Fibroblast of pulmonary artery (primary cell): ENCODE results near the gene COX6A1.

Experiments
- DNase-seq: peaks from one replicate; pipeline ENCODE4 v3.0.0-alpha.2; 2010; ENCODE audit warnings: low read depth
- H3K4me3 ChIP-seq: replicated peaks from 2 replicates; pipeline ENCODE4 v1.5.1; 2011; ENCODE audit warnings: low read depth, mild to moderate bottlenecking, control low read depth, low read length, moderate library complexity
- TF ChIP-seq, protein P1 (sequence below): IDR thresholded peaks from 2 replicates; pipeline ENCODE4 v1.5.1; 2011; ENCODE audit warnings: mild to moderate bottlenecking, control low read depth, low read length, inconsistent platforms; ENCODE audit errors: missing control alignments

Gene COX6A1

DNA sequence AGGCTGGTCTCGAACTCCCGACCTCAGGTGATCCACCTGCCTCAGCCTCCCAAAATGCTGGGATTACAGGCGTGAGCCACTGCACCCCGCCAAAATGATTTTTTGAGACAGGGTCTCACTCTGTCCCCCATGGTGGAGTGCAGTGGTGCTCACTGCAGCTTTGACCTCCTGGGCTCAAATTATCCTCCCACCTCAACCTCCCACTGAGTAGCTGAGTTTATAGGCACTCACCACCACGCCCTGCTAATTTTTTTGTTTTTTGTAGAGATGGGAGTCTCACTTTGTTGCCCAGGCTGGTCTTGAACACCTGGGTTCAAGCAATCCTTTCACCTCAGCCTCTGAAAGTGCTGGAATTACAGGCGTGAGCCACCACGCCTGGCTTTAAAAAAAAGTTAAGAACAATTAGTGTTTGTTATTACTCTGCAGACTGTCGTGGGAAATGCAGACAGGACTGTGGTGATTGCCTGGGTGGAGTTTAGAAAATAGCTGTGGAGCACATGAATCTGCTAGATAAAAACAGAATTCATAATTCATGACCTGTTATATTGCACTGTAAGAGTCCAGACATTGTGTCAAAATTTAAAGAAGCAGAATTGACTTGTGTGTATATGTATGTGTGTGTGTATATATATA lies 9.2 kb upstream of the COX6A1 start:
- TF ChIP-seq, protein P1, sequence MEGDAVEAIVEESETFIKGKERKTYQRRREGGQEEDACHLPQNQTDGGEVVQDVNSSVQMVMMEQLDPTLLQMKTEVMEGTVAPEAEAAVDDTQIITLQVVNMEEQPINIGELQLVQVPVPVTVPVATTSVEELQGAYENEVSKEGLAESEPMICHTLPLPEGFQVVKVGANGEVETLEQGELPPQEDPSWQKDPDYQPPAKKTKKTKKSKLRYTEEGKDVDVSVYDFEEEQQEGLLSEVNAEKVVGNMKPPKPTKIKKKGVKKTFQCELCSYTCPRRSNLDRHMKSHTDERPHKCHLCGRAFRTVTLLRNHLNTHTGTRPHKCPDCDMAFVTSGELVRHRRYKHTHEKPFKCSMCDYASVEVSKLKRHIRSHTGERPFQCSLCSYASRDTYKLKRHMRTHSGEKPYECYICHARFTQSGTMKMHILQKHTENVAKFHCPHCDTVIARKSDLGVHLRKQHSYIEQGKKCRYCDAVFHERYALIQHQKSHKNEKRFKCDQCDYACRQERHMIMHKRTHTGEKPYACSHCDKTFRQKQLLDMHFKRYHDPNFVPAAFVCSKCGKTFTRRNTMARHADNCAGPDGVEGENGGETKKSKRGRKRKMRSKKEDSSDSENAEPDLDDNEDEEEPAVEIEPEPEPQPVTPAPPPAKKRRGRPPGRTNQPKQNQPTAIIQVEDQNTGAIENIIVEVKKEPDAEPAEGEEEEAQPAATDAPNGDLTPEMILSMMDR, result no peak
- H3K4me3 ChIP-seq, result no peak overlapping the region
- DNase-seq, result no peak

DNA sequence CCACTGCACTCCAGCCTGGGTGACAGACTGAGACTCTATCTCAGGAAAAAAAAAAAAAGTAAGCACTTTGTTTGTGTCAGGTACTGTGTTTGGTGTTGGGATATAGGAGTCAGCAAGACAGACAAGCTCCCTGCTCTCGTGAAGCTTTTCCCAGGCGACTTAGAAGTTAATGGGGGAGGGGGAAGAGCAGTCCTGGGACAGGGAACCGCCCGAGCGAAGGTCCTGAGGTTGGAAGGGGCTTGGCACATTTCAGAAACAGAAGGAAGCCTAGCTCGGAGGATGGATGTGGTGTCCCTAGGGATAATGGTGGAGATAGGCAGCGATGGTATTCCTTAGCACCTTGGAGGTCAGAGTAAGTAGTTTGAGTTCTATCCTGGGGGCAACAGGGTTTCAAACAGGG lies 8.5 kb upstream of the COX6A1 start:
- TF ChIP-seq, protein P1, result no peak
- no peak overlapping the region for H3K4me3 ChIP-seq
- no peak for DNase-seq

DNA sequence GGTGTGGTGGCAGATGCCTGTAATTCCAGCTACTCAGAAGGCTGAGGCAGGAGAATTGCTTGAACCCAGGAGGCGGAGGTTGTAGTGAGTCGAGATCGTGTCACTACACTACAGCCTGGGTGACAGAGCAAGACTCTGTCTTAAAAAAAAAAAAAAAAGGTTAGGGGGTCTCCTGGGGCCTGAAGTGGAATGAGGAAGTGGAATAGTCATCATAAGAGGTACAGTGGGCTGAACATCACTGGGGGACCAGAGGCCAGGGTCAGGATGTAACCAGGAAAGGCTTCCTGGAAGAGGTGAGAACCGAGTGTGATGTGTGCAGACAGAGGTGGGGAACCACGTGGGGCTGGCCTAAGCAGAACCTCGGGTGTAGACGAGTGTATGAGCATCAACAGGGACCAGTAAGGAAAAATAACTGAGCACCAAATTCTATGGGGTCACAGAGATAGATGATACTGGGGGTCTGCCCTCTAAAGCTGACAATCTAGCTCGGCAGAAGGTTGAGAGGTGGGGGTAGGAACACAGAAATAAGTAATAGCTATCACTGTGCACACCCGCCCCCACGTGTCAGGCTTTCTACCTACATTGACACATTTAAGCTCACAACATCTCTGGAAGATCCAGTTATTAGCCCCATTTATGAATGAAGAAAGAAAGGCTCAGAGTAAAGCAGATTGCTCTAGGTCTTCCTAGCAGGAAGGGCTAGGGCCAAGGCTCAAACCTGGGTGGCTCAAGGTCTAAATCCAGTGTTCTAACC lies 5.0 kb upstream of the COX6A1 start:
- H3K4me3 ChIP-seq, result no peak overlapping the region
- DNase-seq, result no peak
- TF ChIP-seq, protein P1, result no peak

DNA sequence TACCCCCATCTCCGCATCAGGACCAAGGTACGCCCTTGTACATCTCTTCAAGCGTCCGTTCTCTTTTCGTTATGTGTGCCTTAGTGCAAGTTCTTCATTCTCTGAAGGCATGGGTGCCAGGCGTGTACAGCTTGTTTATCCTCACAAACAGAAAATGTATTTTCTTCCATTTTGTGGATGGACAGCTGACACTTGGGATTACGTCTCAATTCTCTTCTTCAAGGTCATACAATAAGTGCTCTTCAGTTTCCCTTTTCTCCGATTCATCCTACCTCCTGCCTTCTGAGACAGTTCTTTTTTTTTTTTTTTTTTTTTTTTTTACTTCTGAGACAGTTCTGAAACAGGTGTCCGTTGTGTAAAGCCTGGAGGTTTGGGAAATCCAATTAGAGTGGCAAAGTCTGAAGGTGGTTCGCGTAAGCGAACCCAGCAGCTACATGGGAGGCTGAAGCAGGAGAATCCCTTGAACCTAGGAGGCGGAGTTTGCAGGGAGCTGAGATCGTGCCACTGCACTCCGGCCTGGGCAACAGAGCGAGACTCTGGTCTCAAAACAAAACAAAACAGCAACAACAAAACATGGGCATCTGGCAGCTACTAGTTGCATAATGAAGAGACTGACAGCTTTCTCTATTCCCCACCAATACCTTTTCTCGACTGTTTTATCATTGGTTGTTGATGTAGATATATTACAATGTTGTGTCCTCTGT lies 734 bp downstream of the COX6A1 start:
- peak overlapping the region; percentile 86 for H3K4me3 ChIP-seq
- no peak for DNase-seq
- TF ChIP-seq, protein P1, result no peak

DNA sequence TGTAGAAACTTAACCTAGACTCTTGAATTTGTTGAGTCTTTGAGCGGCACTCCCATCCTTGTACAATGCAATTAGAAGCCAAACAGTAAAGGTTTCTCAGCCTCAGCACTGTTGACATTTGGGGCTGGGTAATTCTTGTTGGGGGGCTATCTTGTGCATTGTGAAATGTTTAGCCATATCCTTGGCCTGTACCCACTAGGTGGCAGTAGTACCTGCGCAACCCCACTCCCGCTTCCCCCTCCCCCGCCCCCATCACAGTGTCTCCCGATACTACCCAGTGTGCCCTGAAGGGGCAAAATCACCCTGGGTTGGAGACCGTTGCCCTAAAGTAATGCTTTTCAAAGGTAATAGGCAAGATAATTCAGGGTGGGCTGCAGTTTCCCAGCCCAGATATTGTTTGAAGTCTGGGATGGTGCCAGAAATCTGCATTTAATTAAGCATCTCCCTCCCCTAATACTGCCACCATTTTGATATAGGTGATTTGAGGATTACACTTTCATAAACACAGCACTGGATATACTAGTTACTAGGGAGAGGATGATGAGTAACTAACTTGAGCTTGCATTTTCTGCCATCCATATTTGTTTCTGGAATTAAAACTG lies 1.8 kb downstream of the COX6A1 start:
- no peak overlapping the region for H3K4me3 ChIP-seq
- TF ChIP-seq, protein P1, result peak; percentile 56

DNA sequence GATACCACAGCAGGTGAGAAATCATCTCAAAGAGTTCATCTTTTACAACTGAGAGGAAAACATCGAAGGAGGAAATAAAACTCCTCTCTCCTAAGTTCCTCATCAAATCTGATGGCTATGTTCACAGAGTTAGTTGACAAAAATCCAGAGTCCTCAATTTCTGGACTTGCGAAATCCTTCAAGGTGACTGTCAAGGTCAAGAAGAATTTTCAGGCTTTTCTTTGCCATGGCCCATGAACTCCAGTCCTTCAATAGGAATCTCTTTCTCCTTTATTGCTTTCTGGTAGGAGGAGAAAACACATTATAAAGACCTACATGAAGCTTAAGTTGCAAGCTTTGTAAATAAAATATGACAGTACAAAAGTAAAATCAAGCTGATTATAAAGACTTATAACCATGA lies 6.8 kb downstream of the COX6A1 start:
- TF ChIP-seq, protein P1, result no peak
- no peak for DNase-seq
- no peak overlapping the region for H3K4me3 ChIP-seq

More for the DNA sequence above, 1.8 kb downstream of the COX6A1 start:
- DNase-seq, result peak; percentile 65
